HG02852 (cell line): ENCODE results near the gene SUN2.

ENCODE experiments used
- ATAC-seq: cut with Tn5 transposase; IDR thresholded peaks from one replicate; pipeline ENCODE4 v1.9.1; 2021; ENCODE audit warnings: mild to moderate bottlenecking, moderate library complexity; ENCODE audit not compliant: unreplicated experiment

The SUN2 gene

DNA sequence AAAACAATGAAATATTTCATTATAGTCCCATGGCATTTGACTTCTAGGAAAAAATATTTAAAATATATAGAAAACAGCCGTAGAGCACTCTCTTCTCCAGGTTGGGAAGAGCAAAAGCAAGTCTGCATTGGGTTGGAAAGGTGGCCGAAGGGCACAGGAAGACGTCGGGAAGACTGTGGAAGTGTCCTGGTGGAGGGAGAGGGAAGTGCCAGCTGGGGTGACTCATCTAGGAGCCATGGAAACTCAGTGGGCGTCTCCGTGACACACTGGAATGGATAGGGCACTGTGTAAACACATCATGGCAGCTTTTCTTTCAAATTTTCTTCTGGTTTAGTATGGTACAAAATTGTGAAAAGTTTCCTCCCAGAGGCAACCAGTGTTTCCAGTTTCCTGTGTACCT, 37.4 kb downstream of the SUN2 start:
- no peak for ATAC-seq

DNA sequence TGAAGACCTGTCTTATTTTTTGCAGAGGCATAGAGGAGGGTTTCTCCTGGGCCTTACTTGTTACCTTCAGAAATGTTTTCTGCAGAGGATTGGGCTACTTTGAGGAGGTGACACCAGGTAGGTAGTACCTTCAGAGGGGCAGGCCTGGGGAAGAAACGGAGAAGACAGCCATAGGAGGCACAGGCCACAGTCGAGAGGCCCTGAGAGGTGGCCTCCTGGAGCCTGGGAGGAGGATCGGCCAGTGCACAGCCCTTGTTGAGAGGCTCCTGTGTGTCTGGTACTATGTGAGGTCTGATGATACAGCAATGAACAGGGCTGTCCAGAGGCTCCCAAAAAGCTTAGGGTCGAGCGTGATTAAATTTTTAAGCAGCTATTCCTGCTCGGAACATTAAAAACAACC, 38.6 kb downstream of the SUN2 start:
- ATAC-seq = no peak

DNA sequence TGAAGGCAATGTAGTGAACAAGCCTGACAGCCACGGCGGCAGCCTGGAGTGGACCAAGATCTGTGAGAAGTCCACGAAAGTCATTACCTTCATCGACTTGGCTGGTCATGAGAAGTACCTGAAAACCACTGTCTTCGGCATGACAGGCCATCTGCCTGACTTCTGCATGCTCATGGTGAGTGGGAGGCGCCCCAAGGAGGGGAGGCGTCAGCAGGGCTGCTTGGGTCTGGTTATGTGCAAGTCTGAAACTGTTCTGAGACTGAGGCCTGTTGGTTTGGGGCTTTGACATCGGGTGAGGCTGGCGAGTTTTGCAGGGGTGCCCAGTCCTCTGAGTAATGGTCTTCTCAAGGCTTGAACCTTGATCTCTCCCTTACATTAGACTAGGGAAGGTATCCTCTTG, 39.0 kb downstream of the SUN2 start:
- no peak for ATAC-seq

DNA sequence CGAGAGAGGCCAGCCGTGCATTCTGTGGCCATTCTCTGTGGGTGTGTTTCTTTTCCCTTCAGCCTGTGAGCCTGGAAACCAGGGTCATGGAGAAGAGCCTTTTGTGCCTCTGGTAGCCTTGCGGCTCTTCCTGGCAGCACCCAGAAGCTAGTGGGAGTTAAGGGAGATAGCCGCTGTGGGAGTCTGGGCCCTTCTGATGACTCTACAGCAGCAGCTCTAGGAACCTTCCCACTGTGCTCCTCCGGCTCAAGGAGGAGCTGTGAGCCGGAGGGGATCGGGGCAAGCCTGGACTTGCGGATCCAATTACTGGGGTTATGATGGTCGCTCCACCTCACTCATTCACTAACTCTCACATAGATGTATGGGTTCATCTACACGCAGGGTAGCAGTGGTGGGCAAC, 39.5 kb downstream of the SUN2 start:
- no peak for ATAC-seq

DNA sequence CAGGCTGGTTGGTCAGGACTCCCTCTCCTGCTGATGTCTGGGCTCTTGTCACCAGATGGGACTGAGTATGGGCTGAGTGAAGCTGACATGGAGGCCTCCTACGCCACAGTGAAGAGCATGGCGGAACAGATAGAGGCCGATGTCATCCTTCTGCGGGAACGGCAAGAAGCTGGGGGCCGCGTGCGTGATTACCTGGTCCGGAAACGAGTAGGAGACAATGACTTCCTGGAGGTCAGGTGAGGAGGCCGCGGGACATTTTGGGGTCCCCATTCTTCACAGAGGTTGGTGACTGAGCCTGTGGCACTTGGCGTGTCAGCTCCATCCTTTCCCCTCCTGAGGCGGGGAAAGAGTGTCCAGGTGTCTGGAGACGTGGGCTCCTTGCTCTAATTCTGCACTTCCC, 39.9 kb downstream of the SUN2 start:
- ATAC-seq = no peak

DNA sequence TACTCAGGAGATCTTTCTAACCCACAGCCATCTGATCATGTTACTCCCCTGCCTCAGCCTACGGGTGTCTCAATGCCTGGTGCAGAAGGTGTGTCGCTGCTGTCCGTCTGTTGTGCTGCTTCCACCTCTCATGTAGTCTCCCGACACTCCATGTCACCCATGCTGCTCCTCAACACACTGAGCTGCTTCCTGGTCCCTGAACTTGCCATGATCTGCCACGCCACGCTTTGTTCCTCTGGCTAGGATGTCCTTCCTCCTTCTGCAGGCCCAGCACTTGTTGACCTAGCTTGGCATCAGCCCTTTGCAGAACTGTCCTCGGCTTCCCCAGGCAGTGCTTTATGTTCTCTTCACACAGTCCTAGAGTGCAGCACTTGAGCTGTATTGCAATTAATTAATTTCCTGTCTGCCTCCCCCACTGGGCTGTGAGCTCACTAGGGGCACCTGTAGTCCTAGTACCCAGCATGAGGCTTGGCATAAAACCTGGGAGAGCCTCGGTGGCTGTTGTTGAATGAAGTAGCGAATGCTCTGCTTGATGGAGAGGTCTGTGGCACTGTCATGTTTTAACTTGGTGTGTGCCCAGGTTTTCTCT, 40.5 kb downstream of the SUN2 start:
- no peak for ATAC-seq

DNA sequence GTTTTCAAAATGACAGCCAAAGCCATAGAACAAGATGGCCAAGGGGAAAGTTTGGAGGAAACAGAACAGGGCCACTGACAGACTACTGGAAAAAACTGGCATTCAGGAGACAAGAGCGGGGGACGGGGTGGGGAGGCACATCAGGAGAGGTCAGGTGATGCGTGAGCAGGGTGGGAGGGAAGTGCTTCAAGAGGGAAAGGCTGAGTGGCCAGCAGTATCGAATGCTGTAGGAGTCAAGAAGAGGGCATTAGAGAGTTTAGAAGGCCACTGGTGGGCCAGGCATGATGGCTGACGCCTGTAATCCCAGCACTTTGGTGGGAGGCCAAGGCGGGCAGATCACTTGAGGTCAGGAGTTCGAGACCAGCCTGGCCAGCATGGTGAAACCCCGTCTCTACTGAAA, 41.9 kb downstream of the SUN2 start:
- ATAC-seq = no peak

DNA sequence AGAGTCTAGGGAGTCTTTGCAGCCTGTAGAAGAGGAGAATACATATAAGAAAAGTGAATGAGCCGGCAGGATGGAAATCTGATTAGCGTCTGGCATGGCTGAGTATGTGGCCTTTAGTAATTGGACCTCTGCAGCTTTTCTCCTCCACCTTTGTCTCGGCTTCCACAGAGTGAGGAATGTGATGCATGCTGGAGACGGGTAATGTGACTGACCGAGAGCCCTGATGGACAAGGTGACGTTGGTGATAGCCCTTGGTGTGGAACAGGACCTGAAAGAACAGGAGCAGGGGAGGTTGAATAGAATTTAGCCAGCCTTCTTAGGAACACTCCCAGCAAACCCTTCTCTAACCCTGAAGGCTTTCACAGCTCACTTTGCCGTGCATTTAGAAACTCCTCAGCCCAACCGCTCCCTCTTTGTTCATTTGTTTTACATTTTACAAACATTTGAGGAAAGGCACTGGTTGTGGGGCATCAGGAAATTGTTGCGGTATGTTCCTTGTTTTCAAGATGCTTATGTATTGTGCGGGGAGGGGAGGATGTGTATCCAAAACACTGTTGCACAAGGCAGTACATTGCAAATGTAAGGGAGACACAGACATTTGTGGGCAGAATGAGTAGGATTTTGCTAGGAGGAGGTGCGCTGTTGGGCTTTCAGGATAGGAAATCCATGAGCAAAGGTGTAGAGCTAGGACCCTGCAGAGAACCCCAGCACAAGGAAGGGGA, 43.2 kb downstream of the SUN2 start:
- ATAC-seq = no peak

DNA sequence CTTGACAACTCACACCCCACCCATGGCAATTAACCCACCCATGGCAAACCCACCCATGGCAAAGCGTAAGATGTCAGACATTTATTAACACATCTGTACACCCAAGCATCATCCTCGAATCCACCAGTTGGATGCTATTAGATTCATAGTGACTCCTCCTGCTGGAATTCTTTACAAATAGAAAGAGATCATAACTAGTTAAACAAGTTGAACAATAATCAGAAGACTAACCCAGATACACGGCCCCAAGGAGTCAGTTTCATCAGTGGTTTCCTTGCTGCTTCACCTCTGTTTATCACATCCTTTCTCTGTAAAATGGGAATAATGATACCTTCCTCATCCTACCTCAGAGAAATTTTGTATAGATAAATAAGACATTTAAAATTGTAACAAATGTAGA, 44.9 kb downstream of the SUN2 start:
- ATAC-seq = no peak

DNA sequence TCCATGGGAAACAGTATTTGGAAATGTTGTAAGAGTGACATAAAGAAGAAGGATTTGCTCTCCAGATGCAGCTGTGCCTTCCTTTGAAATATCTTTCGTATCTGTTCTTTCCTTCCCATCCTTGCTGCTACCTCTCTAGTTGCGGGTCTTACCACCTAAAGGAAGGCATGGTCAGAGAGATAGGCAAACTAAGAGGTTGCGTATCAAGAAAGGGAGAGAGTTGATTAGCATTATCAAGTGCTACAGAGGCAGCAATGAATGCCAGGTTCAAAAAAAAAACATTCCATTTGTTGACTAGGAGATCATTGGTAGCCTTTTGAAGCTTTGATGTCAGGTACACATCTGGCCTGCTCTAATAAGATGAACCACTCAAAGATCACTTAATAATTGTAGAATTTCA, 45.4 kb downstream of the SUN2 start:
- no peak for ATAC-seq

DNA sequence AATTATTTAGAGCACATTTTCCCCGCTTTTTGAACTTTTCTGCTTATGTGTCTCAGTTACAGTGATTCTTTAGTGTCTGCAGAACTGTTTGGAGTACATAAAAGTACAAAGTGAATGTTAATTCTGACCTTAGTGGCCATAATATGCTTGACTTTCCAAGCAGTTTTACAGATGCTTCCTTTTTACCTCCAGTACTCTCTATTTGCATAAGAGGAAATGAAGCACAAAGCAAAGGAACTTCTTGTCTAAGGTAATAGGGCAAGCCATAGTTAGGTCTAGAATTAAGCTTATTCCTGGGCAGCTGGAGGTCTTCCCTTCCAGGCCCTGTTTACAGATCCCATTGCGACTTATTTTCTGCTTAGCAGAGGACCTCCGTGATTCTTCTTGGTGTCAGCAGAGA, 46.5 kb downstream of the SUN2 start:
- no peak for ATAC-seq

DNA sequence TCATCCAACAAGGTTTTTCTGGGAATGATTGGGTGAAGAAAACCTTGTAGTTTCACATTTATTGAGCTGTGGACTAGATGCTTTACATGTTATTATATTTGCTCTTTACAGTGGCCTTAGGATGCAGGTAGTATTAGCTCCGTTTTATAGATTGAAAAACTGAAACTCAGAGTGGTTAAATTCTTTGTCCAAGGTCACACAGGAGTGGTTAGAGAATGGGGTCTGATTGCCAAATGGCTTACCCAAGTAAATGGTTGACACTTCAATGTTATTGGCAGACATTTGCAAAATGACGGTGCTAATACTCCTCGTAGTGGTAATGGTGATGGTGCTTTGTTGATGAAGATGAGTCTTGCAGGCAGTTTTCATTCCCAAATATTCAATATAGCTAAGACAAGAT, 47.8 kb downstream of the SUN2 start:
- ATAC-seq = no peak

DNA sequence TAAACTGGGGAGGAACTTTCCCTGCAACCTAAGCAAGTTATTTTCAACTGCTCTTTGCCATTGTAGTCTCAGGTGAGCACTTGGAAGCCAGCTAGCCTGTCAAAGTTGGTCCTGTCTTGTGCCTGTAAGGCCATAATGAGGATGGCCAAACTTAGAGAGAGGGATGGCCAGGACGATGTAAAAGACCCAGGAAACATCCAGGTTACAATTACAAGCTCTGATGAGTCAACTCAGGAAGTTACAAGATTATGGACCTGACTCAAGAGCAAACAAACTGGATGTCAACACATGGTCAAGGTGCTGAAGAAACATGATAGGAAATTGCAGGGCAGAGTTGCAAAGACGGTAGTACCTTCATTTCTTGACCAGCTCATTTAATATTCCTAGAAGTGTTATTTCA, 48.5 kb downstream of the SUN2 start:
- ATAC-seq = no peak

DNA sequence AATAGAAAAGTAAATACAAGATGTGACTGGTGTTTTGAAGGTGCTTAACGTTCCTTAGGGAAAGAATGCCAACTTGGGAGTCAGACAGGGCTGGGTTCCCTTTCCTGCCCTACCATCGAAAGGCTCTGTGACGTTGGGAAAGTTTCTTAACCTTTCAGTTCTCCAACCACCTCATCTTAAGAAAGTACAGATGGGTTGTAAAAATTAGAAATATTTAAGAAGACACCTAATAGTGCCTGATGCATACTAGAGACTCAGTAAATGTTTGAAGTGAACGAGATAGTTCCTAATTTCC, 49.0 kb downstream of the SUN2 start:
- no peak for ATAC-seq

DNA sequence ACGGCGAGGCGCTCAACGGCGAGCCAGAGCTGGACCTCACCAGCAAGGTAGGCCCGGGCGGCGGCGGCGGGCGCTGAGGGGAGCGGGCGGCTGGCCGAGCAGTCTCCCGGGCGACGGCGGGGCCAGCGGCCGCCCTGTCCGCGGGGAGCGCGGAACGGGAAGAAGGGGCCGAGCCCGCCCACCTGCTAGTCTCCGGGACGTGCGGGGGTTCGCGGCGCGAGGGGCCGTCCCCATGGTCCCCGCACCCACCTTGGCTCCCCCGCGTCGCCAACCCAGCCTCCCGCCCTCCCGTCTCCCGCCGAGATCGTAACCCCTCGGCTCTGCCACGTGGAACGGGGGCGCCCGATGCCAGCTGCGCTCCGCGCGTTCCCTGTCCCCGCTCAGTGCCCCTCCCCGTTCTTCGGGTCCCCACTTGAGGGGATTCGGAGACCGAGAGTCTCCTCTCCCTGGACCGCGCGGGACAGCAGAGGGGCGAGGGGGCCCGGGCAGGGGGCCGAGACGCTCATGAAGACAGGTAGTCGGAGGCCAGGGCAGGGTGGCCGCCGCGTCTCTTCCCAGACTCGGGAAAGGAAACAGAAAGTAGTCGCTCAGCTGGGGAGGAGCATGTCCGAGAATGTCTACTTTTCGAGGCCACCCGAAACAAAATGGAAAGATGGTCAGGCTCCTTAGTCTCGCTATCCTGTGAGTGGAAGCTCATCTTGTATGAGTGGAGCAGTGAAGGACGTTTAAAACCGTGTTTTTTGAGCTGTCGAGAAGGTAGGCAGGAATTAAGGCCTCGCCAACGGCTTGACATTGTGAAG, 49.5 kb downstream of the SUN2 start:
- ATAC-seq = no peak

DNA sequence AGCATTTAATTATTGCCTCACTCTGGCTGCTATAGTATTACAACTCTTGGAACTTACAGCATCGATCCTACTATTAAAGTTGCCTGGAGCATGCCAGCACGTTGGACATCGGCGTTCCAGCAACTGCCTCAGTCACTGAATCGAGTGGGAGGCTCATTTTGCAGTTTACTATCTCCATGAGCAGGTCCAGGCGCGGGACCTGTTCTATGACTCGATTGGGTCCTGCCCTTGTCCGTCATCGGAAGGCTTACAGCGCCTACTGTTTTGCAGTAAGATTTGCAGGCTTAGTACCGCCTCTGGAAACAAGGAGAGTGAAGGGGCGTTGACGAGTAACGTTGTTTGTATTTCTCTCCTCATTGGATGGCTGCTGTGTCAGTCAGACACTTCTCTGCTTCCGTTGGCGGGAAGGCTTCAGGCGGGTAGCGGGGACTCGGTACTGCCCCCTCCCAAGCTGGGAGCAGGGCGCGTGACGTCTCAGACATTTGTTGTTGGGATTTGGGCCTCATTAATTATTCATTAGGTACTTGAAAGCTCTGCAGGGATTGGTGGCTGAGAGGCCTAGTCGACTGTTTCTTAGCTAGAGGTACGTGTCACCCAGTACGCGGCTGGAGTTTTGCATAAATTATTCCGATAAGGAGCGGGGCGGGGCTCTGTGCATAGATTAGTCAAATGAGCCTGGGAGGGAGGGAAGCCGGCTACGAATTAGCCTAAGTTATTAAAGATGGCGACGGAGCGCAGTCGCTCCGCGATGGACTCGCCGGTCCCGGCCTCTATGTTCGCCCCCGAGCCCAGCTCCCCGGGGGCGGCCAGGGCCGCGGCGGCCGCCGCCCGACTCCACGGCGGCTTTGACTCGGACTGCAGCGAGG, 50.3 kb downstream of the SUN2 start, which contains the start of gene GTPBP1:
TSS of gene GTPBP1 (plus strand) at position 710 of the 866 bp plus-strand sequence. CDS start at position 722, 12 bp downstream.
- ATAC-seq = peak; percentile 68

DNA sequence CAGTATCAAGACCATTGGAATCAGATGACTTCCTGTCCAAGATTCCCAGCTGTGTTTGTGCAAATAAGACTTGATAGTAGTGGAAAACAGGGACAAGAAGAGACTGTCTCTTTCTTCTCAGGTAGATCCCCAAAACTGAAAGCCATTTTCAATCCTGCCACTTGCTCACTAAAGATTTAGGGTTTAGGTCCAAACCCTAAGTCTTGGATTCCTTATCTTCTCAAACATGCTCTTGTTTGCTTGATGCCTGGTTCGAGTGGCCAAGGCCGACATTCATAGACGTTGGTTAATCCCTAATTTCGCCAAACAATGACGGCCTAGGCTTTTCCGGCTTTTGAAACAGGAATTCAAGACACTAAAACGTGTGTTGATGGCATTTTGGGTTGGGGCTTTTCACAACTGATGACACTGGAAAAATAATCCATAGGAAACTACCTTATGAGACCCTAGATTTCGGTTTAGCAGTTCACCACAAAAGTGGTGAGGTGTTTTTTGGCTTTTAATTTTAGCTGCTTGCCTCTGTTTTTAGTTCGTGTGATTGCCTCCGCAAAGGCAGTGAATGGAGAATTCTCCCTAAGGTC, 51.1 kb downstream of the SUN2 start:
- no peak for ATAC-seq

DNA sequence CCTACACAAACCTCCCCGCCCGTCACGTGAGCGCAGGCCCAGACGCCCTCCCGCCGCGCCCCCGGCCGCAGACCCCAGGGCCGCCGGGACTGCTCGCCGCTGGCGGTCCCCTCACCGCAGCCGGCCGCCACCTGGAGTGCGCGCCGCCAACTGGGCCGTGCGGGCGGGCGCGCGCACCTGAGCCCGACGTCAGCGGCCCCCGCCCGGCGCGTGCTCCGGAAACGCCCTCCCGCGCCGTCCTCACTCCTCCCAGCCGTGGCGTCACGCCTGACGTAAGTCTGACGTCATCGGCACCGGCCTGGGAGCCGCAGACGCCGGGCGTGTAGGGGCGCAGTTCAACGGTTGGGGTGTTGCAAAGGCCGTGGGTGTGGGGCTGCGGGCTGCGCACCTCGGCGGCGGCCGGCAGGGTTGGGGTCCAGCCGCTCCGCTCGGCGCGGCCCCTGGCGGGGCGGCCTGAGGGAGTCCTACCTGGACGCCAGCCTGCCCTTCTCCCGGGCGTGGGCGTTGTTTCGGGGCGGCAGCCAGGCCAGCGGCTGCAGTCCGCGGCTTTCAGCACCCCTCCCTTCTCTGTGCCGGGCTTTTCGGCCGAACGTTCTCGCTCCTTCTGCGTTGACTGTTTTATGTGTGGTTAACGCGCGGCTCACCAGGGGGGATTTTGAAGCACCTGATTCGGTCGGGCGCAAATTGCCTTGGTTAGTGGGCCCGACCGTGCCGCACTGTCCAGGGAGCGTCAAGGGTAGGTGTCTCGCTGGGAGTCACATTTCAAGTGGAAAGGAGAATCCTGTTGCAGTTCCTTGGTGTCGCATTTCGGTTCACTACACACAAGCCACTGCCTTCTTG, 54.8 kb downstream of the SUN2 start, which contains the start of gene JOSD1:
TSS of gene JOSD1 (minus strand) at position 155 of the 840 bp plus-strand sequence. CDS start 956 bp downstream, outside the sequence.
- peak; percentile 34 for ATAC-seq

DNA sequence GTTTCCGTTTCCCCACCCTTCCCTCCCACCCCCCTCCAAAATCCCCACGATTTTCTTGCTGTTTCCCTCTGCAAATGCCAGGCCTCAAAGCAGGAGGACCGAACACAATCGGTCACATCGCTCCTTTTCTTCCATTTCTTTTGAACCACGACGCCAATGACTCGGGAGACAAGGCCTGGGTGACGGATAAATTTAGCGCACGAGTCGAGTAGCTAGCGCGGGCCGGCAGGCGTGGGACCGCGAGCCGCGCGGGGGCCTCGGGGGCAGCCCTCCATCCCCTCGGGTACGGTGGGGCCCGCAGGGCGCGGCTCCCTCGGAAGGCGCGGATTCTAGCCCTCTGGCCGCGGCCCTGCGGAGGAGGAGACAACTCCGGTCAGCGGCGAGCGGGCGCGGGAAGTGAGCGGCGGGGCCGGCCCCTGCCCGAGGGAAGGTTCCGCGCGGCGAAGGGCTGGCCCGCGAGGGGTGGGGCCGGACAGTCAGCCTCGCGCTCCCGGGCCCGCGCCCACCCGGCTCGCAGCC, 55.5 kb downstream of the SUN2 start:
- no peak for ATAC-seq

DNA sequence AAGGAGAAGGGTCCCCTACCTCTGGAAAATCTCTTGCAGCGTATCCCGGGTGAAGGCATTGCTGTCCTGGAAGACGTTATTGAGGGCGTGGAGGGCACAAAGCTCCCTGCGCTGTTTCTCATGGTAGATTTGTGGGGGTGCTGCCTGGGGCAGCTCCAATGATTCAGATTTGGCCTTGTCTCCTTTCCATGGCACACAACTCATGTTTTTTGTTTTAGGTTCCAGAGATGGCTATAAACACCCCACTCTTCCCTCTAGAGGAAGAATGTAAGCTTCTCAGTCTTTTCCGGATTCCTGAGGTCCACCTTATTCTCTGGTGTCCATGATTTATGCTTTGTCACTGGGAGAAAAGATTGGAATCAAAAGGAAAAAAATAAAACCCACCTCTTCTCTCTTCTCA, 56.0 kb downstream of the SUN2 start:
- ATAC-seq = no peak
